Right kidney (tissue), 1 donor: ENCODE data around the gene KRT222.

Experiments used
- DNase-seq: peaks from one replicate; pipeline ENCODE4 v3.0.0-alpha.2; 2016

Gene KRT222

GRCh38 chr17:40615068-40615840 lies 49.7 kb downstream of the KRT222 start:
- DNase-seq, result no peak

DNA sequence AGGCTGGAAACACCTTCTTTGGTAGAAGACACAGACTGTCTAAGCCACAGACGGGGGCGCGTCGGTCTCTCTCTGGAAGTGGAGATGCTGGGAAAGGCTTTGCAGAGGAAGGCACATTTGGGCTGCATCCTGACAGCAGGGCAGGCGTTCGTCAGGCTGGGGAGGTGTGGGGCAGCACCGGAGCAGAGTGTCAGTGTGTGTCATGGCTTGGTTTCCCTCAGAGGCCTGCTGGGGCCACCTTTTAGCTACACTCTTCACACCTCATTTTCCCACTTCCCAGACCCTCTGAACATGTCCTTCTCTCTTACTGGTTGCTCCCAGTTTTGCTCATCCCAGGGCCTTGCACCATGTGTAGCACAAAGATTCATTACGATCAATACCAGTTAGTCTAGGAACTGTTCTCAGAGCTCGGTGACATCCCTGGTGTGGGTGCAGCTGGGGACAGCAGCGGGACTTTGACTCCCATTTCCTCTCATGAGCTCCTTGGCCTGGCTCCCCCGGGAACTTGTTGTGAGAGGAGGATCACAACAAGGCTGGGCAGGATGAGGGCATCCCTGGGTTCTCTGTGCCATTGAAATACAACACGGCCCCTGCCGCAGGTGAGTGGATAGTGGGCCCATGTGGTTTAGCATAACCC lies 50.4 kb downstream of the KRT222 start:
- no peak for DNase-seq

DNA sequence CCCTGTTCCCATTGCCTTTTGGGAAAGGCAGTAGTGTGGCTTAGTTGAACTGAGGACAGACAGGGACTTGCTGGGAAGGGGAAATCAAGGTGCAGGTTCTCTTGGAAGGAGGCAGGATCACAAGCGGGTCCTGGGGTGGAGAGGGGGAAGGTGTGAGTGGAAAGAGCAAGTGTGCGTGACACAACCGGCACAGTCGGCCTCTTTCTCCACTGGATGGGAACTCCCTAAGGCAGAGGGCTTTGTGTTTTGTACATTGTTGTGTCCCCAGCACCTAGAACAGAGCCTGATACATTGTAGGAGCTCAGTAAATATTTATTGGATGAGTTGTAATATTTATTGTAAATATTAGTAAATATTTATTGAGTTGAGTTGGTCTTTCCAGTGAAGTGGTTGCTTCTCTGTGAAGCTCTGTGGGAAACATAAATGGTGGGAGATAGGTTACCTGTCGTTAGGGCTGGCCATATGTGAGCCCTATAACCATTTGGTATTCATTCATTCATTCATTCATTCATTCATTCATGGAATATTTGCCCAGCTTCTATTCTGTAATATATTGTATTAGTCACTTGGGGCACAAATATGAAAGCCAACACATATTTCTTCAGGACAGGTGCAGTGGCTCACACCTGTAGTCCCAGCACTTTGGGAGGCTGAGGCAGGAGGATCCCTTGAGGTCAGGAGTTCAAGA lies 51.4 kb downstream of the KRT222 start:
- DNase-seq, result no peak

GRCh38 chr17:40612599-40613244 lies 52.3 kb downstream of the KRT222 start:
- no peak for DNase-seq

GRCh38 chr17:40611840-40612474 lies 53.0 kb downstream of the KRT222 start:
- DNase-seq, result no peak

- no peak for DNase-seq
Measured at GRCh38 chr17:40610359-40610758, 54.6 kb downstream of the KRT222 start.

GRCh38 chr17:40608061-40608581 lies 56.9 kb downstream of the KRT222 start:
- no peak for DNase-seq

DNA sequence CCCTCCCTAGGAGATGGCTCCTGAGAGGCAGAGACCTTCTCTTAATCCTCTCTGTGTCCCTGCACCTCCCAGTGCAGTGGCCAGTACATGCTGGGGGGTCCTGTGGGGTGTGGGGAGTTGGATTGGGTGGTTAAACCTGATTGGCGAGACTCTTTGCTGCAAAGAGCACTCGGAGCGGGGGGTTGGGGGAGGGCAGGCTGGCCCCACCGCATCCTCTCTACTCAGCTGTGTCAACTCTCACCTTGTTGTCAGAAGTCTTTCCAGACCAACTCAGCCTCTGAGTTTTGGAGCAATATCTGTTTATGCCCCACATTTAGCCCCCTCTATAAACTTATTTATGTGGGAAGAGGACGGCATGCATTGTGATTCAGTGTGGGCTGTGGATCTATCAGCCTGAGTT lies 57.3 kb downstream of the KRT222 start:
- DNase-seq, result no peak

GRCh38 chr17:40606548-40607353 lies 58.2 kb downstream of the KRT222 start:
- DNase-seq, result no peak

DNA sequence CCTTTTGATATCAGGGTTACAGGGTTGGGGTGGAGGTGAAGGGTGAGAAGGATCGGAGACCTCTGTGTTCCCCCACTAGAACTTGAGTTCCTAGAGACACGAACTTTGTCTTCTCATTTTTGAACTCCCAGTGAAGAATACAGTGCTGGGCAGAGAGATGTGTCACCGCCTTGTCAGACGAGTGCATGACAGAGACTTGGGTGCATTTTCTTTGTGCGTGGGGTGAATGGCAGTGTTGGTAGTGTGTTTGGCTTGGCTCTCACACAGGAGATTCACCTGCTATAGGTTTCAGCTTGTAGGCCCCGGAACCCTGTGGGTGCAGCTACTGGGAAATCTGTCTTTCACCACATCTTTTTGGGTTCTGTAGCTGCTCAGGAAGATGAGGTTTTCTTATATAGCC lies 59.7 kb downstream of the KRT222 start:
- DNase-seq, result no peak
